ENCODE data around the gene PIP5K1B. TPM values are rescaled to one million over a fixed set of nuclear protein-coding genes. Genes with fewer than 3 reads are reported as not detected.

PIP5K1B gene
- total RNA-seq, 1 donor from 2014 or later, result 0.87 TPM

DNA sequence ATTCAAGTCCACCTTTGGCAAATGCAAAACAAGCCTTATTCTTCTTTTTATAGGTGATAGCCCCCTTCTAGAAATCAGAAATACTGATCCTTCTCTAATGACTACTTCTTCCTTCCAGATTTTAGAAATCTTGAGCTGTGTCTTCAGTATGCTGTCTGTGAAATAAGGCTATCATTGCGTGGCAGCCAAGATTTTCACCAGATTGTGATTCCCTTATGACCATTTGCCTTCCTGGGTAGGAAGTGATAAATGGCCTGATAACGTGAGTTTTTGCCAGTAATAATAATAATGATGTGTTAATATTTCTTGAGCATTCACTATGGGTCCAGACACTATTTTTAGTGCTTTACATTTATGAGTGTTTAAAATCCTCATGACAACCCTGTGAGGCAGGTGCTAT is 80.9 kb downstream of the PIP5K1B start:
- no peak overlapping the region for H3K4me3 Mint-ChIP-seq
- H3K4me1 Mint-ChIP-seq, result peaks cover 3% of the 10 kb centered on the region
- H3K27me3 Mint-ChIP-seq (ENCODE audit: low read depth), result no peaks in the 10 kb centered on the region
- peaks cover 2% of the 10 kb centered on the region for H3K36me3 Mint-ChIP-seq
- no peaks in the 10 kb centered on the region for H3K9me3 Mint-ChIP-seq
- TF ChIP-seq, protein P1, sequence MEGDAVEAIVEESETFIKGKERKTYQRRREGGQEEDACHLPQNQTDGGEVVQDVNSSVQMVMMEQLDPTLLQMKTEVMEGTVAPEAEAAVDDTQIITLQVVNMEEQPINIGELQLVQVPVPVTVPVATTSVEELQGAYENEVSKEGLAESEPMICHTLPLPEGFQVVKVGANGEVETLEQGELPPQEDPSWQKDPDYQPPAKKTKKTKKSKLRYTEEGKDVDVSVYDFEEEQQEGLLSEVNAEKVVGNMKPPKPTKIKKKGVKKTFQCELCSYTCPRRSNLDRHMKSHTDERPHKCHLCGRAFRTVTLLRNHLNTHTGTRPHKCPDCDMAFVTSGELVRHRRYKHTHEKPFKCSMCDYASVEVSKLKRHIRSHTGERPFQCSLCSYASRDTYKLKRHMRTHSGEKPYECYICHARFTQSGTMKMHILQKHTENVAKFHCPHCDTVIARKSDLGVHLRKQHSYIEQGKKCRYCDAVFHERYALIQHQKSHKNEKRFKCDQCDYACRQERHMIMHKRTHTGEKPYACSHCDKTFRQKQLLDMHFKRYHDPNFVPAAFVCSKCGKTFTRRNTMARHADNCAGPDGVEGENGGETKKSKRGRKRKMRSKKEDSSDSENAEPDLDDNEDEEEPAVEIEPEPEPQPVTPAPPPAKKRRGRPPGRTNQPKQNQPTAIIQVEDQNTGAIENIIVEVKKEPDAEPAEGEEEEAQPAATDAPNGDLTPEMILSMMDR (IDR thresholded peaks at IDR 0.05; ENCODE audit: unreplicated experiment), result no peak
- H3K27ac Mint-ChIP-seq, result no peak overlapping the region
- DNase-seq (ENCODE audit: low spot score in 2 of 2, unreplicated experiment in 2 of 2), result no peak

DNA sequence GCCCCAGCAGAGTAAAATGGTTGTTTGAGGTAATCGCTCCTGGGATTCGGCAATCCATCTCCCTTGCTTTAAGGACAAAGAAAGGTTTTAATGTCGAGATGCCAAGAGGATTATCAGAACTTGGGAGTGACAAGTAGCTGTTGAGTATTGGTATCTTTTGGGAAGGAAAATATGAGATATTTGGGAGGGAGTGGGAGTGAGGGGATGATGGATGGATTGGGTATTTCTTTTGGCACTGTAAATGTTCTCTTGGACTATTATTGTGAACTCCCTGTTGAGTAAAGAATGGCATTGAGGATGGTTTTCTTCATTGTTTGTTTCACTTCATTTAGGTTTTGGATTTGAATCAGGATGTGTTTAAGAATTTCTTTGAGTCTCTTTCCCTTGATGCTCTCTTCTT is 86.1 kb downstream of the PIP5K1B start:
- Mint-ChIP-seq H3K27ac (no peak overlapping the region), H3K27me3 (ENCODE audit: low read depth) (no peaks in the 10 kb centered on the region), H3K4me3 (no peak overlapping the region), H3K9me3 (no peaks in the 10 kb centered on the region), H3K36me3 (peaks cover 2% of the 10 kb centered on the region), H3K4me1 (no peaks in the 10 kb centered on the region)
- TF ChIP-seq, protein P1 (IDR thresholded peaks at IDR 0.05; ENCODE audit: unreplicated experiment), result no peak
- DNase-seq (ENCODE audit: low spot score in 2 of 2, unreplicated experiment in 2 of 2), result no peak

DNA sequence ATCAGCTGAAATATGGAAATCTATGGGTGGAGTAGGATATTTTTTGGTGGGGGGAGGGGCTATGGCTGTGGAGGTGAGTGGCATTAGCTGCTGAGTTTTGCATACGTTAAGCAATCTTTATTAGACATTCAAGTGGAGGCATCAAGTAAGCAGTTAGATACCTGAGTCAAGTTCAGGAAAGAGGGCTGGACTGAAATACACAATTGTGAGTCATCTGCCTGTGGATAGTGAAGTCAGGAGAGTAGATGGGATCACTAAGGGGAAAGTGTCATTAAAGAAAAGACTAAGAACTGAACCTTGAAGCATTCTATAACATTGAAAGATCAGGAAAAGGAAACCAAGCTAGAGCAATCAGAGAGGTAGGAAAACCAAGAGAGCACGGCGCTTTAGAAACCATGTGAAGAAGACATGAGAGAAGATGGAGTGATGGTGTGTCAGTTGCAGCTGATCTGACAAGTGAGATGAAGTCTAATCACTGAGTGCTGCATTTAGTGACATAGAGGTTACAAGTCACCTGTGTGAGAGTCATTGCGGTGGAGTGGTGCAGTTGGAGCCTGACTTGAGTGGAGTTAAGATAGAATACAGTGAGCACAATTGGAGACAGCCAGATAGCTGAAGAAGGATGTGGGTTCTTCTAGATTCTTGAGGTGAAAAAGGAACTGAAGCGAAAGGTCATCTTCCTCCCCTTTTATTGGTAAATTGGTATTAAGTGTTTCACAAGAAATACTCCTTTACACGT is 88.7 kb downstream of the PIP5K1B start:
- Mint-ChIP-seq H3K36me3 (no peaks in the 10 kb centered on the region), H3K9me3 (no peaks in the 10 kb centered on the region), H3K4me3 (no peak overlapping the region), H3K27me3 (ENCODE audit: low read depth) (no peaks in the 10 kb centered on the region), H3K4me1 (peaks cover 5% of the 10 kb centered on the region), H3K27ac (no peak overlapping the region)
- no peak for DNase-seq (ENCODE audit: low spot score in 2 of 2, unreplicated experiment in 2 of 2)
- TF ChIP-seq, protein P1 (IDR thresholded peaks at IDR 0.05; ENCODE audit: unreplicated experiment), result no peak

DNA sequence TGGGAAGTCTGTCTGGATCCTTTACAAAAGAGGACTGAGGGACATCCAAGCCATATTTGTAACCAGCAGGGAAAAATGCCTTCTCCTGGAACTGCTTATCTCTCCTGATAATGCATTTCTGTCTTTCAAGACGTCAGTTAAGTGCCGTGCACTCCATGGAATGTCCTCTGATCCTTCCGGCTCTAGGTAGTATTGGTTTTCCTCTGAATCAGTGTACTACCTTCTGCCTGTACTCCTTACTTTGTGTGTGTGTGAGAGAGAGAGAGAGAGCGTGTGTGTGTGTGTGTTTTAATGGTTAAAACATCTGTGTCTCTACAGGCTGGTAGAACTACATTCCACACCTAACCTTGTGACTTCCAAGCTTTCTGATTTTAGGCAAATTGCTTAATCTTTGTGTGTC is 89.9 kb downstream of the PIP5K1B start:
- TF ChIP-seq, protein P1 (IDR thresholded peaks at IDR 0.05; ENCODE audit: unreplicated experiment), result no peak
- no peaks in the 10 kb centered on the region for H3K9me3 Mint-ChIP-seq
- no peaks in the 10 kb centered on the region for H3K36me3 Mint-ChIP-seq
- peaks cover 5% of the 10 kb centered on the region for H3K4me1 Mint-ChIP-seq
- no peak overlapping the region for H3K4me3 Mint-ChIP-seq
- no peaks in the 10 kb centered on the region for H3K27me3 Mint-ChIP-seq (ENCODE audit: low read depth)
- DNase-seq (ENCODE audit: low spot score in 2 of 2, unreplicated experiment in 2 of 2), result no peak
- no peak overlapping the region for H3K27ac Mint-ChIP-seq

DNA sequence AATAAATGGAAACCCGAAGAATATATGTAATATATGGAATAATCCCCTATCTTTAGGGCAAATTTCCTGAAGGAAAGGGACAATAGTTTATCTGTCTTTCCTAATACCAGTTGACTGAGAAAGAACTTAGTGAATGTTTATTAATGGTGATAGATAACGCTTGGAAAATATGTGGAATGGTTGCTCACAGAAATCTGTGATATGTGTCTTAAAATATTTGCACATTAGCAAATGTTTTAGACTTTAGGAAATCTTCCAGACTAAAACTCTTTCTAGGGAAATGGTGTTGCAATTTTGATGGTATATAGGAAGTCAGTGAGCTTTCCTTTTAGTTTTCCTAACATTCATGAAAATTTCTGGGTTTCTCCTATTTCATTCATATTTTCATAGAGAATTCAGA is 90.4 kb downstream of the PIP5K1B start:
- TF ChIP-seq, protein P1 (IDR thresholded peaks at IDR 0.05; ENCODE audit: unreplicated experiment), result no peak
- Mint-ChIP-seq H3K27me3 (ENCODE audit: low read depth) (no peaks in the 10 kb centered on the region), H3K4me1 (peaks cover 5% of the 10 kb centered on the region), H3K9me3 (no peaks in the 10 kb centered on the region), H3K36me3 (no peaks in the 10 kb centered on the region), H3K27ac (no peak overlapping the region), H3K4me3 (no peak overlapping the region)
- no peak for DNase-seq (ENCODE audit: low spot score in 2 of 2, unreplicated experiment in 2 of 2)

Data from mesothelial cell of epicardium (in vitro differentiated cells).